Lower leg skin (tissue), 3 donors: ENCODE data around the gene NAV3.

Experiments
- POLR2A ChIP-seq, 2 donors: fragments of 450-650 bp; IDR thresholded peaks; one replicate each; pipeline ENCODE4 v1.6.1; 2016 to 2017; ENCODE audit warnings: antibody characterized with exemption in 2 of 2, mild to moderate bottlenecking in 1 of 2, moderate library complexity in 1 of 2
- TF ChIP-seq, protein P1 (sequence below), 3 donors: fragments of 450-650 bp; IDR thresholded peaks; one replicate each; pipeline ENCODE4 v1.5.1; 2016; ENCODE audit warnings: antibody characterized with exemption in 3 of 3, mild to moderate bottlenecking in 3 of 3, moderate library complexity in 2 of 3

DNA sequence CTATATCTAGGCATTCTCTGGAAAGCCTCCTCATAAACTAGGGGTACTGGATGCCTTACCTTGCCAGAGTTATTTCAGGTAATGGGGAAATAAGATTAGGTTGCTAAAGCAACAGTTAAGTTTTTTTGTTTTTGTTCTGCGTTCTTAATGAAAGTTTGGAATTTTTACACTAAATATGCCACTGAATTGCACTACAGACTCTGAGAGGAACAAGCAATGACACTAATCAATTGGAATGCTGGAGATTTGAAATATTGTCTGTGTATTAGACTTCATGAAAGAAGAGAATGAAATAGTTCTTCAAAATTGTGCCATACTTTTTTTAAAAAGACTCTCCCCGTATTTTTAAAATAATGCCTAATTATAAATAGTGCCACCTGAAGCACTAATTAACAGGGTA is 287.8 kb downstream of the NAV3 start:
- TF ChIP-seq, protein P1, sequence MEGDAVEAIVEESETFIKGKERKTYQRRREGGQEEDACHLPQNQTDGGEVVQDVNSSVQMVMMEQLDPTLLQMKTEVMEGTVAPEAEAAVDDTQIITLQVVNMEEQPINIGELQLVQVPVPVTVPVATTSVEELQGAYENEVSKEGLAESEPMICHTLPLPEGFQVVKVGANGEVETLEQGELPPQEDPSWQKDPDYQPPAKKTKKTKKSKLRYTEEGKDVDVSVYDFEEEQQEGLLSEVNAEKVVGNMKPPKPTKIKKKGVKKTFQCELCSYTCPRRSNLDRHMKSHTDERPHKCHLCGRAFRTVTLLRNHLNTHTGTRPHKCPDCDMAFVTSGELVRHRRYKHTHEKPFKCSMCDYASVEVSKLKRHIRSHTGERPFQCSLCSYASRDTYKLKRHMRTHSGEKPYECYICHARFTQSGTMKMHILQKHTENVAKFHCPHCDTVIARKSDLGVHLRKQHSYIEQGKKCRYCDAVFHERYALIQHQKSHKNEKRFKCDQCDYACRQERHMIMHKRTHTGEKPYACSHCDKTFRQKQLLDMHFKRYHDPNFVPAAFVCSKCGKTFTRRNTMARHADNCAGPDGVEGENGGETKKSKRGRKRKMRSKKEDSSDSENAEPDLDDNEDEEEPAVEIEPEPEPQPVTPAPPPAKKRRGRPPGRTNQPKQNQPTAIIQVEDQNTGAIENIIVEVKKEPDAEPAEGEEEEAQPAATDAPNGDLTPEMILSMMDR (IDR thresholded peaks at IDR 0.05) = no peak
- no peak for TF ChIP-seq POLR2A (IDR thresholded peaks at IDR 0.05)
